ENCODE data around the gene TRAP1.

- TF ChIP-seq CREB1 (CRISPR knock-in tag; IDR thresholded peaks at IDR 0.05; ENCODE audit: low read depth) (no peak), EZH2phosphoT487 (IDR thresholded peaks at IDR 0.05; ENCODE audit: unreplicated experiment) (no peak), CTCF (conservative IDR thresholded peaks at IDR 0.05; ENCODE audit: low read depth in 2 of 2) (no peak), EZH2 (IDR thresholded peaks at IDR 0.05; ENCODE audit: low read depth, unreplicated experiment) (no peak), POLR2AphosphoS5 (IDR thresholded peaks at IDR 0.05; ENCODE audit: low read depth) (no peak)
Observed at GRCh38 chr16:3718628-3719027, 1.3 kb upstream of the TRAP1 start.
